Fibroblast of upper back skin (primary cell): ENCODE data around the gene TNS4.

ENCODE experiments used
- DNase-seq: peaks from one replicate; pipeline ENCODE4 v3.0.0-alpha.2; 2013

Gene TNS4

DNA sequence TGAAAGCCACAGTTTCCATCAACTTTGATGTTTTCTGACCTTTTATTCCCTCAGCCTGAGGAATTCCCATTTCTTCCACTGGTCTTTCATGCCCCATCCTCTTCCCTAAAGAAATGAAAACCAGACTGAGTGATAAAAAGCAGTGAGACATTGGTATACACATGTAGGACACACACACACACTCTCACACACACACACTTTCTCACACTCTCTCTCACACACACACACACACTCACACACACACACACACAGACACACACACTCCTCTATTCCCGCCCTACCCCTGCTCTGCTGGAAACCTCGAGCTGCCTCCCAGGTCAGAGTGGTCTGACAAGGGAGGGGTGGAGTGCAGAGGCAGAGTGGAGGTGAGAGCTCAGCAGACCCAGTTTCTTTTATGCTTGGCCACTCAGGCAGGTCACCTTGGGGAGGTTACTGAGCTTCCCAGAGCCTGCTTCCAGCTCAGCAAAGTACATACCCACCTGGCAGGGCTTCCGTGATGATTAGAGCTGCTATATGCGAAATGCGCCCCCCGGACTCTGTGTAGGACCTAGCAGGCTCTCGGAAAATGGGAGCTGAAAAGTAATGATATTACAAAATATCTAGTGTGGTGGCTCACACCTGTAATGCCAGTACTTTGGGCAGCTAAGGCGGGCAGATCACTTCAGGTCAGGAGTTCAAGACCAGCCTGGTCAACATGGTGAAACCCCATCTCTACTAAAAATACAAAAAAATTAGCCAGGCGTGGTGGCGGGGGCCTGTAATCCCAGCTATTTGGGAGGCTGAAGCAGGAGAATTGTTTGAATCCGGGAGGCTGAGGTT is 33.2 kb upstream of the TNS4 start:
- DNase-seq: no peak

DNA sequence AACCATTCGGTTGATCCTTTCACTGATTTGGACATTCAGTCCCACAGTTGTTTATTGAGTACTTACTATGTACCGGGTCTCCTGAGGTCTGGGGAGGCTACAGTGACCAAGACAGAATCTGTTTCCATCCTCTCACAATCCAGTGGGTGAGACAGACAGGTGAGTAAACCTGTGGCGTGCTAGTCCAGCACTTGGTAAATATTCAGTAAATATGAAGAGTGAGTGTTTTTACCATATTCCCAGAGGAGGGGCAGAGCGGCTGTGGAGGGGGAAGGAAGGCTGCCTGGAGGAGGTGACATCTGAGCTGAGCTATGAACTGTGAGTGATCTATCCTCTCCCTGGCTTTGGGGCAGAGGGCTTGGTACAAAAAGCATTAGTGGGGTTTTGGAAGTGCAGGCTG is 32.5 kb upstream of the TNS4 start:
- DNase-seq: no peak

DNA sequence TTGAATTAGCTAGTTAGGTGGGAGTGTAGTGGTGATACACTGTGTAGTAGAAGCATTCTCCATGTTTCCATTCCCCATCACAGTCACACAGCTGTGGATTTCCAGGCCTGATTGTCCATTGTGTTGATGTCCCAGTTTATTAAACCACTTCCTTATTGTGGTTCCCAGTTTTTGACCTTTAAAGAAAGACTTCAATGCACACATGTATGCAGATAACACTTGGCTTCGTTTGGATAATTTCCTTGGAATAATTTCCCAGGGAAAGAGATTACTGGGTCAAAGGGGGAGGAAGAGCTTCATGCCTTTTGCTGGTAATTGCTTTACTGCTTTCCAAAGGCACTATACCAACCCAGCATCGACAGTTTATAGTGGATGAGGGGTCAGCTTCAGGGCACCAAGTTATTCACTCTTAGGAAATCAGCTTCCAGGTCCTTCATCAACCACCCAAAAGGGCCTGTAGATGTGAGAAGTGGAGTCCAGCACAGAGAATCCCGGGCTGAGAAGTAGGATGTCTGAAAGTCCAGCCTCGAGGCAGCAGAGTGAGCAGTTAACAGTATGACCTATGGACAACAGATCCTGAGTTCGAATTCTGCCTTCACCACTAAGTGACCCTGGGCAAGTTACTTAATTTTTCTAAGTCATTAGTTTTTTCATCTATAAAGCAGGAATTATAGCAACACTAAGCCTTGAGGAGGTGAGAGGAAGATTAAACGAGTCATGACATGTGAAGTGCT is 31.3 kb upstream of the TNS4 start:
- DNase-seq: no peak

DNA sequence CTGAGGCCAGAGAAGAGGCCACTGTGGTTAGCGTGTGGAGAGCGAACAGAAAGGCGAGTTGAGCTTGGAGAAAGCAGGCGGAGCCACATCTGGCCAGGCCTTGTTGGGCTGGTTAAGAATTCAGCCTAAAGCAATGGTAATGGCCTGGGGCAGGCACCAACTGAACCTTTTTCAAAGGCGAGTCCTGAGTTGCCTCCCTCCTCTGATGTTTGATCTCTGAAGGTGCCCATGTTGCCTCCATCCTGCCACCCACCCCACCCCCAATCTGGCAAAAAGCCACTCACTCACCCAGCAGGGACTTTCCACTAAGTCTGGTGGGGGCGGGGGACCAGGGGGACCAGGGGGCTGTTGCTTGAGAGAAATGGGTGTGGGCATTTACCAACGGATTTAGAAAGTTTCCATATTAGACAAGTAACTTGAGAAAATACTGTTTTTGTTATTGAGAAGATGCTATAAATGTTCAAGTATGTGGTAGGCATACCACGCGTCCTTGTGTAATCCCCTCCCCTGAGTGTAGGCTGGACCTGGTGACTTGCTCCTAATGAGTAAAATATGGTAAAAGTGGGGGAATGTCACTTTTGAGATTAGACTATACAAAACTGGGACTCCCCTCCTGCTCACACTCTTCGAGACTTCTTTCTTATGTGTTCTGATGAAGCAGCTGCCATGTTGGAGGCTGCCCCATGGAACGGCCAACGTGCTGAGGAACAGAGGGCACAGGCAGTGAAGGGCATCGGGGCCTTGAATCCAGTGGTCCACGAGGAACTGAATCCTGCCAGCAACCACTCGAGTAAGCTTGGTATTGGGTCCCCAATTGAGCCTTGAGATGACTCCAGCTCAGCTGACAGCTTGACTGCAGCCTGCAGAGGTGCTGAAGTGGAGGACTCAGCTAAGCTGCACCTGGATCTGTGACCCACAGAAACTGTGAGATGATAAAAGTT is 29.9 kb upstream of the TNS4 start:
- no peak for DNase-seq

DNA sequence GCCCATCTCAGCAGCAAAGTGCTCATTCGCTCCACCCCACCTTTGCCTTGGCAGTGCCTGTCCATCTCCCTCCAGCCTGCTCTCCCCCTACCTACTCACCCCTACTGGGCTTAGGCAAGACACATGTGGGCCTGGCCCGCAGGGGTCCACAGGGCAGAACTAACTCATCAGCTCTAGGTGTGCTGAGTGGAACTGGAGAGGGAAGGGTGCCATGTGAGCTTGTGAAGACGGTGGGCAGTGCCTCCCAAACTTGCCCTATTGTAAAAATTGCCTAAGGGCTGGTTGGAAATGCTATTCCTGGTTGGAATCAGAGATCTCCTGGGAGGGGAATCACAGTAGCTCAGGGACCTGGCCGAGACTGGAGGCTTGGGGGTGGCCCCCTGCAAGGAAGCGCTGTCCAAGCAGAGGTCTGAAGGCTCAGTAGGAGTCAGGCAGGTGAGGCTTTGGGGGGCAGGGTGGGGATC is 29.1 kb upstream of the TNS4 start:
- DNase-seq: no peak

DNA sequence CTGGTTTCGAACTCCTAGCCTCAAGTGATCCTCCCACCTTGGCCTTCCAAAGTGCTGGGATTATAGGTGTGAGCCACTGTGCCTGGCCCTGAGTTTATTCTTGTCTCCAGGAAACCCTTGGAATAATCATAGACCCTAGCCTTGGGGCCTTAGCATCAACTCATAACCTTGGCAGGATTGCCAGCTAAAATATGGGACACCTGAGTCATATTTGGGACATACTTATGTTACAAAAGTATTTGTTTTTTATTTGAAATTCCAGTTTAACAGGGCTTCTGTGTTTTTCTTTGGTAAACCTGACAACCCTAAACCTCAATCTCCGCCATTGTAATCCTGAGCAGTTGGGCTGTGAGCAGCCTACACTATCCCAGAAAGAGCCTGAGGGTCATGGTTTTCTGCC is 28.6 kb upstream of the TNS4 start:
- no peak for DNase-seq

DNA sequence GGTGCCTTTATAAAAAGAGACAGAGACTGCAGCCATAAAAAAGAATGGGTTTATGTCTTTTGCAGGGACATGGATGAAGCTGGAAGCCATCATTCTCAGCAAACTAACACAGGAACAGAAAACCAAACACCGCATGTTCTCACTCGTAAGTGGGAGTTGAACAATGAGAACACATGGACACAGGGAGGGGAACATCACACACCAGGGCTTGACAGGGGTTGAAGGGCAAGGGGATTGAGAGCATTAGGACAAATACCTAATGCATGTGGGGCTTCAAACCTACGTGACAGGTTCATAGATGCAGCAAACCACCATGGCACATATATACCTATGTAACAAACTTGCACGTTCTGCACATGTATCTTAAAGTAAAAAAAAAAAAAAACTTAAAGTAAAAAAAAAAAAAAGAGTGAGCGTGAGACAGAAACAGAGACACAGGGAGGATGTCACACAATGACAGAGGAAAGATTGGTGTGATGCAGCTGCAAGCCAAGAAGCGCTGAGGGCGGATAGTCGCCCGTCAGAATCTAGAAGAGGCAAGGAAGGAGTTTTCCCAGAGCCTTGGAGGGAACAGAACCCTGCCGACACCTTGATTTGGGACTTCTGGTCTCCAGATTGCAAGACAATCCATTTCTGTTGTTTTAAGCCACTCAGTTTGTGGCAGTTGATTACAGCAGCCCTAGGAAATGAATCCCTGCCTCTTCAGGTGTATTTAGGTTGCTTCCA is 27.4 kb upstream of the TNS4 start:
- DNase-seq: no peak

DNA sequence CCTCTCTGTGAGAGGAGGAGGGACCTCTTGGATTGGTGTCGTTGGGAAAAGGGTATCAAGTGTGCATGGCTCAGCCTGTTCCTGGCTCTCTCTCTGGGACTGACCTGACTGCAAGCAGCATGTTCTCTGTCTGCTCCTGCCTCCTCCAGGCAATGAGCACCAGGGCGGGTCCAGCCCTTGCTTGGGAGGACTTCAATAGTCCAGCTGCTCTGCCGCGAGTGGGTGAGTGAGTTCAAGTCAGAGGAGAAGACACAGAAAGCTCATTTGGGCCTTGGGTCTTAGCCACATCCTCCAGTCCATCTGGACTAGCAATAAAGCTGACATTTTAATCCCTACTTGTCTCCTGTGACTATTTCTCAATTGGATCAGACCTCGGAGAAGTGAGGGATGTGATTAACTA is 25.2 kb upstream of the TNS4 start:
- DNase-seq: peak; percentile 36

DNA sequence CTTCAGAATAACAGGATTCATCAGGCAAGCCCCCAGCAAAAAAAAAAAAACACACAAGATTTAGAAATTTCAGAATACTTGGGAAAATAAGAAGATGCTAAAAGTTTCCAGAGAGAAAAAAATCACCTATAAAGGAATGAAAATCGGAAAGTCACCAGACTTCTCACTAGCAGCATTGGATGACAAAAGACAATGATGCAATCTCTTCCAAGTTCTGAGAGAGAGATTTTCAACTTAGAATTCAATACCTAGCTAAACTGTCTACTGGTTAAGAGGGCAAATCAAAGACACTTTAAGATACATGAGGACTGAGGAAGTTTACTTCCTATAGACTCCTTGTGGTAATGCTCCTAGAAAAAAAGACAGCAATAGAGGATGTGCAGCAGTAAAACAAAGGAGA is 23.9 kb upstream of the TNS4 start:
- DNase-seq: no peak

DNA sequence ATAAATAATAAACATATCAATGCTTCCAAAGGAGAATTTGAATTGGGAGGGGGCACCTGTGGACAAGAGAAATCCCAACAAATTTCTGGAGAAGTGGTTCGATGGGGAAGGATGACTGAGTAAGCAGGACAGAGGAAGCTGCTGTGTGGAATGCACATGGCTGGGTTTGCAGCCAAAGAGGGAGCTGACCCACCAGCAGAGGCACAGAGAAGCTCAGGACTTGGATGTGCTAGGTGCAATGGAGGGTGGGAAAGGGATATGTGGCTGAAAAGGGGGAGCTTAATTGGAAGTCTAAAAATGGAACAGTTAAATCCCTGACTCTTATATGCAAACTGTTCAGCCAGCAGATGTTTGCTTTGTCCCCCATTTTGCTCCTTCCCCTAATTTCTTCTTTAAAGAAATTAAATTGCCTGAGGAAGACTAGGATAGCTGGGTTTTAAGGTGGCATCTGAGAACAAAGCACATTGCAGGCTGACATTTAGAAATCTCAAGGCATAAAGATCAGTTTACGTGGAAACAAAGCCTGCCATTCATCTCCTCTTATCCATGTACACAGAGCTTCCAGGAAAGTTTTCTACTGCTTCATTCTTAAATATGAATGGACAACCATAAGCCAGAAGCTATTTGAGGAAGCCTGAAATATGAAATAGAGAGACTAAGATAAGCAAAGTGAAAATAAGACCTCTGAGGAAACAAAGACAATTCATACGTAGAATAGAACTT is 23.0 kb upstream of the TNS4 start:
- DNase-seq: no peak

DNA sequence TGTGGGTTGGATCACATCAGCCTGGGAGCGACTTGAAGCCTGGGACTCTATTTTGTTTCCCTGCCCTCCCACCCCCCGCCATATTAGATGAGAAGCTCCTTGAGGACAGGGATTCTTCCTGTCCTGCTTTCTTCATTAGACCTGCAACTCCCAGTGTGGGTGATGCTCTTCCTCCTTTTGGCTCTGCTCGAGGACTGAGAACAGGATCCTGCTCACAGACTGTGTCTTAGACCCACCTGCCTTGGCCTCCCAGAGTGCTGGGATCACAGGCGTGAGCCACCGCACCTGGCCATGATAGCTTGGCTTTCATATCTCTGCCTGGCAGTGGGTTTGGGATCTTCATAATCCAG is 21.5 kb upstream of the TNS4 start:
- DNase-seq: no peak

DNA sequence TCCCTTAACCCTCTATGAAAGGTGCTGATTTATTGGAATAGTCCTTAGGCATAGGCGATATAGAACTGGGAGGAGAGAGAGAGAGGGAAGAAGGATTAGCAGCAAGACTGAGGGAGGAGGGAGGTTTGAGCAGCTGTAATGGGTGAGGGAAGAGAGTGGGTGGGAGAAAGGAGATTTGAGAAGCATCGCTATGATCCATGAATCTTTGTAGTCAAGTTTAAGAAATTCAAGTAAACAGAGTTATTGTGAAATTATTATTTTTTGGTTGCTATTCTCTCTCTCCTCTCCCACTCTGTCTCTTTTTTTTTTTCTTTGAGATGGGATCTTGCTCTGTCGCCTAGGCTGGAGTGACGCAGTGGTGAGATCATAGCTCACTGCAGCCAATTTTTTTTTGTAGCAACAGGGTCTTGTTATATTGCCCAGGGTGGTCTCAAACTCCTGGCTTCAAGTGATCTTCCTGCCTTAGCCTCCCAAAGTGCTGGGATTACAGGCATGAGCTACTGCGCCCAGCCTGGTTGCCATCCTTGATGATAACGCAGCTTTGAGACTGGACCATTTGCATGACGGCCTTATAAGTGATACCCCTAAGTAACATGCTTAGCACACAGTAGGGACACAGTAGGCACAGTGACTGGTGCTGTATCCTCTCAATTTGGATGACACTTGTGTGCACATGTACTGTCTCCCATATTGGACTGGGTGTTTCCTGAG is 21.0 kb upstream of the TNS4 start:
- no peak for DNase-seq

DNA sequence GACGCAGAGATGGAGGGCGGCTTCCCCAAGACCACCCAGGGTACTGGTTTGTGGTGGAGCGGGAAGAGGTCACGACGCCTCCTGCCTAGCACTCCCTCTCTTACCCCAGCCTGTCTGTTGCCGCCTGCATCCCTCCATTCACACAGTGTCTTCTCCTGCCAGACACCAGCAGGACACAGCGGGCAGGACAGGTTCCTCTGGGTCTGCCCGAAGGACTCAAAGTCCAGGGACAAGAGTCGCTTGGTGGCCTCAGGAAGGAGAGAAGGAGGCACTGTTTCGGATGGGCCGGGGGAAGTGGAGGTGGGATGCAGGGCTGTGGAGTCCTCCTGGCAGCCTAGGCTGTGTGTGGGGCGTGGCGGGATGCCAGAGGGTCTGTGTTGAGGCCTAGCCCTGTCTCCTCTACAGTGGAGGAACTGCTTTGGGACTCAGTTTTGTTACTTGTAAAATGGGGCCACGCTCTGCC is 19.6 kb upstream of the TNS4 start:
- no peak for DNase-seq

DNA sequence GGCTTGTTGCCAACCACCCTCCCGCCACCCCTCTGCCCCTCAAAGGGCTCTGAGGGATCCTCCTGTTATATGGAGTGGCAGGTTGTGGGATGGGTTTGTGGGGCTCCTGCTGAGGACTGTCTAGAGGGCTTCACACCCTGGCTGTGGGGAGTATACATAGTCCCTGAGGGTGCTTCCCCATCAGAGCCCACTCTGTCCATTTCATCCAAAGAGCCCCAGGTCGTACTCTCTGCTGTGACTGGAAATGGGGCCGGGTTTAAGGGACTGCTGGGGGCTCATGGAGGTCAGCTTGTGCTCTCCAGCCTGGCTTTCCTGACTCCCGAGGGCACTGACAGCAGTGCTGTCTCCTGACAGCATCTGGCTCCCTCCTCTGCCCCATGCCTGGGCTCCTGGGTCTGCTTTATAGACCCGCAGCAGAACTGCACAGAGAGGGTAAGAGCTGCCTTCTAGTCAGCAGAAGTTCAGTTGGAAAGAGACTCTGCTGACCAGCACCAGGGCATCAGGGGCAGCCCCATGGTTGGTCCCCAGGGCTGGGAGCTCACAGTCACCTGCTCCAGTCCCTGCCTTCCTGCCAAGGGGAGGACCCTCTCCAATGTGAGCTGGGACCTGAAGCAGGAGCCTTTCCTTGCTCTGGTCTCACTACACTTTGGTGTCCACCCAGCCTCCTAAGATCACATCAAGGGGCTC is 17.8 kb upstream of the TNS4 start:
- DNase-seq: no peak

DNA sequence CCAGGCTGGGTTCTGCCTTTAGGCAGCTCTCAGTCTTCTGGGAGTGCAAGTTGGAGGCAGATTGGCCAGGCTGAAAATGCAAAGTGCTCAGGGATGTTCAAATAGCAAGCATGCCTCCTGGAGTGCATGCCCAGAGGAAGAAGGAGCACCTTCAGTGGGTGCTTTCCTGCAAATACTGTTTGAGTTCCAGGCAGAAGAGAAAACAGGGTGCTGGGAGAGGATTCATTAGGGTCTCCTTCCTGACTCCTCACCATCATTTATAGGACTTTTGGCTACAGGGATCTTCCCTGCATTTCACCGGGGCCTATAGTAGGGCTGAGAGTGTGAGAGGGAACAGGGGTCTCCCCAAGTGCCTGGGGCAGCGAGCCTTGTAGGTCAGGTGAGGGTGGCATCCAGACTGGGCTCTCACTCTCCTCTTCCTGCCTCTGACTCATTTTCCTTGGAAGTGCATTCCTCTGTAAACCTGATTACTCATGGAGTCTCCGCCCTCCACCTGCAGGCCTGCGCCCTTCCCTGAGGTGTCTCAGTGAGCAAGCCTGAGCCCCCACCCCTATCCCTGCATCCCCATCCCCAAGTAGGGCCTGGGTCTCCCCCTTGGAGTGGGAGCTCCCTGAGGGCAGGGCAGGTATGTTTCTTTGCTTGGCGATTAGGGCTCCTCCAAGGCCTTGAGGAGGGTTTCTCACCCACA is 17.1 kb upstream of the TNS4 start:
- DNase-seq: no peak

DNA sequence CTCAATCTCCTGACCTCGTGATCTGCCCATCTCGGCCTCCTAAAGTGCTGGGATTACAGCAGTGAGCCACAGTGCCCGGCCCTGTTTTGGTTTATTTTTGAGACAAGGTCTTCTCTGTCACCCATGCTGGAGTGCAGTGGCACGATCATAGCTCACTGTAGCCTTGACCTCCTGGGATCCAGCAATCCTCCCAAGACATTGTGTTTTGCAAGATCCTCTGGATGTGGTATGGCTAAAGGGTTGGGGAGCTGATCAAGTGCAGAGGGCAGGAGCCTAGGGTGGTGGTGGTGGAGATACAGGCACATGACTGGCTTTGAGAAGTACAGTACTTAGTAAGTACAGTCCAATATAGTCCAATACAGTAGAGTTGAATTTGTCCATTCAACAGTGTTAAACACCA is 16.6 kb upstream of the TNS4 start:
- no peak for DNase-seq

DNA sequence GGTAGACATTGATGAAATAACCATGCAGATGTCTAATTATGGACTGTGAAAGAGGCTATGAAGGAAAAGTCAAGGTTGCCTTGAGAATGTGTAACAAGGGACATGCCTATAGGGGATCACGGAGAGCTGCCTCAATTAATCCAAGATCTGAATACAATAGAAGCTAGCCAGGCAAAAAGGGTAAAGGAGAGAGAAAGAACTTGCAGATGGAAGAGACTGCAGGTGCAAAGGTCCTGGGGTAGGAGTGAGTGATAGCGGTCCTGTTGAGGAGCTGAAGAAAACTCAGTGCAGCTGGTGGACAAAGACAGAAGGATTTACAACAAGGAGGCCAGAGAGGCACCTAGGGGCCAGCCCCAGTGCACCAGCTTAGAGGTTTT is 15.9 kb upstream of the TNS4 start:
- no peak for DNase-seq

DNA sequence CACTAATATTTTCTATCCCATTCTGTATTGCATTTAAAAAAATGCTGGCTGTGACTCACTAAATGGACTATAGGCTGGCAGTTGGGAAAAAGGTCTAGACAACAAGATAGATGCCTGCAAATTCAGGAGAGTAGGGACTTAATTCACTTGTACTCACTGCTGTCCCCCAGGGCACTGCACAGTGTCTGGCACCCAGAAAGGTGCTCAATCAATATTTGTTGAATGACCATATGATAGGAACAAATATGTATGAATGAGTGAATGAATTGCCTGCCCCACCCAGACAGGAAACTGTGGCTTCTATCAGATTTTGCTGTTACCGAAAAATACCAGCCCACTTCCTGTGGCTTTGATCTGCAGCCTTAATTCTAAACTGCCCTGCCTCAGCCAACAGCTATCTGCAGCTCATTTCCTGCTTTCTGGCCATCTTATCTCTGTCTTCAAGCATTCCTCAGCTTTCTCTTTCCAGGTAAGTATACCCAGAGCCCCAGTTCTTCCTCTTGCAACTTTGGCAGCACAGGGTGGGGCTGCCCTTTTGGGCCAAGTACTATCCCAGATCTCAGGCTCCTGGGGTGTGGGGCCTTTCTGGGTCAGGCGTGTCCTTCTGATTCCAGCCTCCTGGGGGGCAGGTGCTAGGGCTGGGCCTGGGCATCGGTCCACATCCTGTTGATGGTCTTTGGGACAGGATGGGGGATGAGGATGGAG is 15.3 kb upstream of the TNS4 start:
- DNase-seq: no peak

DNA sequence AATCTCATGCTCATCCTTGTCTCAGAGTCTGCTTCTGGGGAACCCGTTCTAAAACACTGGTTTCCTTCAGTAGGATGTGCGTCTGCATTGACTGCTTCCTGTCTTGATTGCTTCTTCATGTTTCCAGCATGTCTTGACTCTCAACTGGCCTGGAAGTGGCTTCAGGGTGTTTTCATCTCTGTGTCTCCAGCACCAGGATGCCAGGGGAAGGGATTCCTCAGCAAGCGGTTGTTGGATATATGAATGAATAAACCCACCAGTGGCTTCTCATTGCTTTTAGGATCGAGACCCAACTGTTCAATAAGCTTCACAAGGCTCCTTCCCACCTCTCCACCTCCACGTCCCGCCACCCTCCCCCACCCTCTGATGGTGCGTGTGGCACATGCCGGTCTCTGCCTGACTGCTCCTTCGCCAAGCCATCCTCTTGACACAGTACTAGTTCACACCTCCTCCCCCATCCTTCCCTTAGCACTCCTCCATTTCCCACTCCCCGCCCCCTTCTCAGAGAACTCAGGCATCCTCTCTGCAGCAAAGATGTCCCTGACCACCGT is 14.1 kb upstream of the TNS4 start:
- DNase-seq: no peak
